GM18505 (cell line): ENCODE results near the gene SSUH2.

Source experiments
- ATAC-seq: cut with Tn5 transposase; IDR thresholded peaks from one replicate; pipeline ENCODE4 v1.9.1; 2021; ENCODE audit not compliant: unreplicated experiment
- POLR2A ChIP-seq: IDR thresholded peaks from 4 replicates; pipeline ENCODE4 v1.6.1; 2011; ENCODE audit warnings: borderline replicate concordance; ENCODE audit not compliant: insufficient read depth, insufficient read length; ENCODE audit errors: extremely low read depth

SSUH2 gene

DNA sequence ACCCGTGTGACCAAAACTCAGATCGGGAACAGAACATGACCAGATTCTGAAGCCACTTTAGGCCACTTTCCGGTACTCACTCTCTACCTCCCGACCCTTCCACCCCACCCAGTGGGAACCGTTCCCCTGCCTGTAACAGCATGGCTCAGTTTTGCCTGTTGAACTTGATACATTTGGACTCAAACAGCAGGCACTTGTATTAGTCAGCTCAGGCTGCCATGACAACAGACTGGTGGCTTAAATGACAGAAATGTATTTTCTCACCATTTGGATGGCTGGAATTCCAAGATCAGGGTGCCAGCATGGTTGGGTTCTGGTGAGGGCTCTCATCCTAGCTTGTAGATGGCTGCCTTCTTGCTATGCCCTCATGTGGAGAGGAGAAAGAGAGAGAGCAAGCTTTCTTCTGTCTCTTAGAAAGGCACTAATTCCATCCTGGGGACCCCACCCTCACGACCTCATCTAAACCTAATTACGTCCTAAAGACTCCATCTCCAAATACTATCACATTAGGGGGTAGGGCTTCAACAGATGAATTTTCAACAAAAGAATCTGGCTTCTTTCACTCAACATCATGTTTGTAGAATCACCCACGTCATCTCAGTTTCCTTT is 9.3 kb upstream of the SSUH2 start:
- ATAC-seq: no peak
- no peak for TF ChIP-seq POLR2A

DNA sequence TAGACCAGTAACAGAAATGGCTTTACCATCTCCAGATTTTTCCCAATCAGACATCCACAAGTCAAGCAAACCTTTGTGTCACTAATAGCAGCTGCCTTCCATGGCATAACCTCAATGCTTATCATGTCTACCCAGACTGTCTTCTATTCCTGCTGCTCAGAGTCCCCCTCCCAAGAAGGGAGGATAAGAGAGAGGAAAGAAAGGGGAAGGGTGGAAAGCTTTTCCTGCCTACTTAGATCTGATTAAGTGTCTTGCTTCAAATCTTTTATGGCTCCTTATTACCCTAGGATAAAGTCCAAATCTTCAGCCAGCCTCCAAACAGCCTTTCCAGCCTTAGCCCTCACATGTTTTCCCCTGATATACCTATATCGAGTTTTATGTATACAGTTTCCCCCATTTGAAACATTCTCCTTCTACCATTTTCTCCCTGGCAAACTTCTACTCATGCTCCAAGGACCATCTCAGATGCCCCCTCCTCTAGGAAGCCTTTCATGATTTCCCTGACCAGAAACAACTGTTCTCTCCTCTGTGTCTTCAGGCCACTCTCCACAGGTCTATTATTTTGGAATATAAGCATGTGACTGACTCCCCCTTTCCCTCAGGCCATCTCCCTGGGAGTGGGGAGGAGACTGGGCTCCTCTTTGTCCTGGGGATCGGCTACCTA is 7.9 kb upstream of the SSUH2 start:
- TF ChIP-seq POLR2A: no peak
- ATAC-seq: no peak

DNA sequence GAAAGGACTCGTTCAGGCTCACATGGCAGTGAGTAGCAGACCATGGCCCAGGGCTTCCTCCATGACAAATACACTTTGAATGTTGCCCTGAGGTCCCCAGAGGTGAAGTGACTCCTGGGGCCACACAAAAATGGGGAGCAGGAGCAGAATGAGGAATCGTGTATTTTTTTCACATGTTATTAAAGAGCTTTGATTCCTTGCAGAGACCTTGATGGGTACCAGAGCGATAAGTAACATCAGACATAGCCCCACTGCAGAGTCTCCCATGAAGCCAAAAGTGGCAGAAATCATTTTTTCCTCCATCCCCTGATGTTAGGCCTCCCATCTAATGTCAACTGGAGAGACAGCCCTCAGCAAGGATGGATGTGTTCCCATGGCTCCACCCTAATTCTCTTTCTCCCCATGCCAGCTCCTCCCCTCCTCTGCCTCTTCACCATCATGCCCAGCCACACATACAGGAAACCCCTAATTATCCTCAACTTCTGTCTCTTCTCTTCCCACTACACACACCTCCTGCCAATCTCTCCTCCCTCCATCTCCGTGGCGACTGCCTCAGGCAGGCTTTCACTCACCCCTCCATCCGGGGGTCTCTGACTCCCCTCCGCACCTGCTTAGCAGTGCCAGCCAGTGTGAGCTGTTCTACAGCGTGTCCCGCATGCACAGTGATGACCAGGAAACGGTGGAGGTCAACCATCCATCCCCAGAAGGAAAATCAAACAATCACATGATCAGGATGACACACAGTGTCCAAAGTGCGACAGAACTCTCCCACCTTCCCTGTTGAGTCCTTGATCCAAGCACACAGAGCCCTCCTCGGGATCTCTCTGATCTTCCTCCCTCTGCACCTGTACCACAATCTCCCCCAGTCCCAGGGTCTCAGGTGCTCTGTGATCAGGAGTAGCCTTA is 7.1 kb upstream of the SSUH2 start:
- ATAC-seq: no peak
- TF ChIP-seq POLR2A: no peak

- no peak for TF ChIP-seq POLR2A
- no peak for ATAC-seq
Observed at GRCh38 chr3:8650583-8651416, 6.2 kb upstream of the SSUH2 start.

DNA sequence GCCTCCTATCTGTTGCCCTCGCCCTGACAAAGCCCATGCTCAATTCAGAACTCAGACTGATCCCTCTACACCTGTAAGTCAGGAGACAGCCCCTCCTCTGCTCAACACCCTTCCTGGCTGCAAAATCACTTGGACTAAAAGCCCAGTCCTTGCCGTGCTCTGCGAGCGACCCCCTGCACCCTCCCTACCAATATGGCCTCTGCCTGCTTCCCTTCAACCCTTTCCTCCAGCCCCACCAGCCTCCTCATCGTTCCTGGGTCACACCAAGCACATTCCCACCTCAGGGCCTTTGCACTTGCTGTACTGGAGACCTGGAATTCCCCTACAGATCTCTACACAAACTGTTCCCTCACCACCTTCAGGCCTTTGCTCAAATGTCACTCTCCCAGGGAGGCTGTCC is 5.2 kb upstream of the SSUH2 start:
- ATAC-seq: no peak
- TF ChIP-seq POLR2A: no peak

- ATAC-seq: no peak
Observed at GRCh38 chr3:8648909-8649741, 4.5 kb upstream of the SSUH2 start.

DNA sequence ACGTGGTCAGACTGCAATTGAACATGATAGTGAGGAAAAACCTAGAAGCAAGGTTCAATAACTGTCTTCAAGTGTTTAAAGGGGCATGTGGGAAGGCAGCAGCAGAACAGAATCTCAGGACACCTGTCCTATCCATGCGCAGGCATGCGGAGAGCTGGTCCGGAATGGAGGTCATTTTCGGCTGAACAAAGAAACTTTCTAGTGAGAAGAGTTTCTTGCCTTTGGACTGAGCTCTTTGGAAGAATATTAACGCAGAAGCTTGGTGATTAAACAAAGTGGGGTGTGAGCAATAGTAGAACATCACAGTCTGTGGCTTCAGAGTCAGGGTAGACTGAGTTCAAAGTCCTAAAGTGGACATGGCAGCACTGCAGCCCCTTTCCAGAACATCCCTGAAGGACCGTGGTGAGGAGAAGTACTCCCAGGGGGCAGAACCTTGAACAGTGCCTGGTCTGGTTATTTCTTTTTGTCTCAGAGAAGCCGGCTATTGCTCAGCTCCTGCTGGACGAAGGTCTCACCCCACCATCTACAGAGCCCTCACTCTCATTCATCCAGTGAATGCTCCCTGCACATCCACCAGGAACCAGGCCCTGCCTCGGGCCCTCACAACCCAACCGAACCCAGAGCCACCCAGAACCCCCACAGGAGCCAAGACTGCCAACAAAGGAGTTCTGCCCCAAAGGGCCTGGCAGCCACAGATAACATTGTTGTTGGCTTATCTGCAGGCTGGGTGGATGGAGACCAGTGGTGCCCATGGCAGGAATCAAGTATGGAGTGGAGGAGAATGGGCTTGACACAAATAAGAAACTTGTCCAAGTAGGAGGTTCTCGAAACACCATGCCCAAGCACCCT is 2.8 kb upstream of the SSUH2 start:
- no peak for TF ChIP-seq POLR2A
- no peak for ATAC-seq

More at GRCh38 chr3:8648909-8649741, 4.5 kb upstream of the SSUH2 start:
- TF ChIP-seq POLR2A: no peak

GRCh38 chr3:8646313-8646938 is 1.8 kb upstream of the SSUH2 start:
- ATAC-seq: no peak
- no peak for TF ChIP-seq POLR2A

DNA sequence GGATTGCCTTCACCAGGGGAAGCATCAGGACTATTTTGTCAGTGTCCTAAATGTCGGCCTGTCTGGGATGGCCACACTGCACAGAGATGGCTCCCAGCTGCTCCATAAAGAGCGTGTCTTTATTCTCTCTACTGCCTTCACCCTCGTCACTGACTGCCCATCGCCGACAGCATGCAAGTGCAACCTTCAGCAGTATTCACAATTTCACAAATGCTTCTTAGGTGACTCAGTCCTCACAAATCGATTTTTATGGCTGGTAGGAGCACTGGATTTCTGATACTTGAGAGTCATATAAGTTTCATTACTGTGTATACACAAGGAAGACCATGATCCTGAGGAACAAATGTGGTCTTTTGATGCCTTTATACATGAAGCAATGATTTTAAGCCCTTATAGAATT is 1.1 kb upstream of the SSUH2 start:
- ATAC-seq: no peak

DNA sequence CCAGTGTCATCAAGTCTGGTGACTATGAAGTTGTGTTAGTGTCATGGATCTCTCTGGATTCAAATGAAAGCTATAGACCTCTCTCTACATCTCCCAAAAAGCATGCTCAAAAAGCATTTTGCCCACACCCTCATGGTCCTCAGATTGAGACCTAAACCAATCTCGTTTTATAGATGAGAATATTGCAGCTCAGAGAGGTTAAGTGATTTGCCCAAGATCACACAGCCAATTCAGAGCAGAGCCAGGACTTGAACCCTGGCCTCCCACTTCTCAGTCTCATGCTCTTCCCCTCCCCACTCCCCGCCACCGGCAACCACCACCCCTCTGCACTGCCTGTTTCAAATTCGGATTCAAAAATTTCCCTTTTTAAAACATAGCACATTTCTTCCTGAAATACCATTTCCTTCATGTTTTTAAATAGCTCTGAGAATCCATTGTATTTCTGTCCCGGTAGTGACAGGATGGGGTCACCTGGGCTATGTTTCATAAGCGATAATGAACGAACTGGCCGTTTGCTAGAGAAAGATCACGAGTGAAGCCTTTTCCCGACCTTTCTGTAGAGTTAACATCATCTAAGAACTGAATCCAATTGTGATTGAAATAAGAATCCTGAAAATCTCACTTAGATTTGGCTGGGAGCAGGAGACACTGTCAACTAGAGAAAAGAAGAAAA is 769 bp downstream of the SSUH2 start:
- no peak for ATAC-seq
- no peak for TF ChIP-seq POLR2A

More for the DNA sequence above, 1.1 kb upstream of the SSUH2 start:
- TF ChIP-seq POLR2A: no peak
